Purkinje cell (primary cell): Measurements from ENCODE around the gene COPG2. TPM values are rescaled to one million over a fixed set of nuclear protein-coding genes. Genes with fewer than 3 reads are reported as not detected.

Experiments
- polyA plus RNA-seq: library from polyadenylated mRNA; unstranded; fragments of >200 nt; fragmentation: Nextera tagmentation; gene quantifications from 2 replicates; pipeline ENCODE4 v1.2.1, GENCODE V29; 2014

Gene COPG2
- polyA plus RNA-seq: 13.5 and 14.2 TPM in 2 replicates

GRCh38 chr7:130668258-130669084, at the start of gene COPG2:
Gene COPG2, minus strand, starts transcription at chr7:130668748. Its CDS starts 80 bp downstream, at chr7:130668668.

GRCh38 chr7:130491841-130492522, 176.6 kb downstream of the COPG2 start, which contains the start of gene MEST:
Gene MEST, plus strand, starts transcription at chr7:130492085. Its CDS starts 229 bp downstream, at chr7:130492314.

Other genes with a start within 250 kb of the COPG2 start
- 26.8 and 27.6 TPM in 2 replicates for gene CEP41, start 227.7 kb downstream of the COPG2 start, polyA plus RNA-seq
- 24.0 and 27.4 TPM in 2 replicates for gene MEST, start 176.7 kb downstream of the COPG2 start, polyA plus RNA-seq
- not detected in 2 replicates for gene TSGA13, start 17.8 kb upstream of the COPG2 start, polyA plus RNA-seq
- gene KLF14, start 65.5 kb upstream of the COPG2 start, polyA plus RNA-seq: not detected in 2 replicates